ENCODE measurements around the gene FKBP11. TPM values are rescaled to one million over a fixed set of nuclear protein-coding genes. Genes with fewer than 3 reads are reported as not detected.
A peak's percentile ranks its signal among the peaks of the same experiment; 100 is the strongest.

The FKBP11 gene
- total RNA-seq = 10 to 100 TPM; 82.3 to 85.9 TPM
- 55.3 TPM for polyA plus RNA-seq (2013, experiment 1 of 2)
- 64.0 TPM for polyA plus RNA-seq (2013, experiment 2 of 2)
- 12.4 to 56.6 (median 31.2) reads per million in 172 experiments for total RNA-seq

DNA sequence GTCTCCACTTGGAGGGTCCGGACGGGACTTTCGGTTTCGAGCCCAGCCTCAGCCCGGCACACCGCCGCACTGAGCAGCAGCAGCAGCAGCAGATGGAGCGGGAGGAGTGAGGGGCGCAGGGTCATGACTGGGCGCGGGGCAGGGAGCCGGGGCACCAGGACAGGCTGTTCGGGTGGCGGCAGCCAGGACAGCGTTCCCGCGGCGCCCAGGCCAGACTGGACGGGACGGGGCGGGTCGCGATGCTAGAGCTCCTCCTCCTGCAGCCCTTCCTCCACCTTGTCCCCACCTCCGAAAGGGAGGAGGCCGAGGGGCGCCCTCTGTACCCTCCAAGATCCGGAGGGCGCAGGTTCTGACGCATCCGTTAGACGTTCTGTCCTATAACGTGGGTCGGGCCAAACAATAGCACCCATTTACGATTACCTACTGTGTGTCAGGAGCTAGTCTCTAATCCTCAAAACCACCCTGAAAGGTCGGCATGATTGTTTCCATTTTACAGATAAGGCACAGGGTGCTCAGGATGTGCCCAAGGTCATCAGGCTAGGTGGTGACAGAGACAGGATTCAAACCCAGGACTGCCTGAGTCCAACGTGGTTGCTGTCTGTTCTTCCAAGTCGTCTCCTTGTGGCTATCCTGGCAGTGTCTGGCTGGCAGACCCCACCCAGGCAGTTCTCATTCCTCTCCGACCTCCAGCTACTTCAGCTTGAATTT is at the start of gene FKBP11:
TSS of gene FKBP11 (minus strand) at position 189 of the 708 bp plus-strand sequence. CDS start at position 125, 64 bp downstream.
- Mint-ChIP-seq H3K4me3 (peak within 1 kb of the TSS; percentile 99), H3K36me3 (ENCODE audit: low read depth) (peaks cover 59% of the 10 kb centered on the region), H3K27me3 (no peaks in the 10 kb centered on the region), H3K9me3 (no peaks in the 10 kb centered on the region), H3K27ac (peak within 1 kb of the TSS; percentile 86), H3K4me1 (ENCODE audit: low read depth) (peaks cover 66% of the 10 kb centered on the region)
- Histone ChIP-seq H3K4me1 (ENCODE audit: insufficient read depth, low read length) (peaks cover 47% of the 10 kb centered on the region), H3K27me3 (ENCODE audit: control insufficient read depth in 1 of 2, insufficient read depth in 2 of 2, low read length in 2 of 2) (no peaks in the 10 kb centered on the region), H3K36me3 (ENCODE audit: insufficient read depth, low read length) (peaks cover 38% of the 10 kb centered on the region), H3K27ac (ENCODE audit: low read depth in 1 of 2, low read length in 2 of 2) (peak within 1 kb of the TSS; percentile 87 to 91), H3K4me3 (ENCODE audit: low read length) (peak within 1 kb of the TSS; percentile 100), H3K9me3 (ENCODE audit: control insufficient read depth in 1 of 2, insufficient read depth in 1 of 2, low read length in 2 of 2) (no peaks in the 10 kb centered on the region)
- DNase-seq = peak; percentile 49 to 91 (median 70)
- peak; percentile 77 for ATAC-seq (ENCODE audit: poor library complexity)
- intact Hi-C loops (cut with DNase I, micrococcal nuclease) = loop anchor here in 1 of 2 experiments (2.0 kb wide), 2 partner anchors 21 to 53 kb away; partner anchors contain the start of gene WNT1
- ChIA-PET CTCF (interaction anchor here (0.8 to 3.5 kb wide), 17 partner anchors 8 to 147 kb away, joined by 3 to 35 read pairs (median 5); partner anchors contain the start of genes ARF3, DDX23 and WNT1), POLR2A (interaction anchor here (0.7 to 3.8 kb wide), 19 partner anchors 8 to 263 kb away, joined by 3 to 31 read pairs (median 7); partner anchors contain the start of genes ARF3, DDX23, DHH and RND1)
- TF ChIP-seq, protein P1, sequence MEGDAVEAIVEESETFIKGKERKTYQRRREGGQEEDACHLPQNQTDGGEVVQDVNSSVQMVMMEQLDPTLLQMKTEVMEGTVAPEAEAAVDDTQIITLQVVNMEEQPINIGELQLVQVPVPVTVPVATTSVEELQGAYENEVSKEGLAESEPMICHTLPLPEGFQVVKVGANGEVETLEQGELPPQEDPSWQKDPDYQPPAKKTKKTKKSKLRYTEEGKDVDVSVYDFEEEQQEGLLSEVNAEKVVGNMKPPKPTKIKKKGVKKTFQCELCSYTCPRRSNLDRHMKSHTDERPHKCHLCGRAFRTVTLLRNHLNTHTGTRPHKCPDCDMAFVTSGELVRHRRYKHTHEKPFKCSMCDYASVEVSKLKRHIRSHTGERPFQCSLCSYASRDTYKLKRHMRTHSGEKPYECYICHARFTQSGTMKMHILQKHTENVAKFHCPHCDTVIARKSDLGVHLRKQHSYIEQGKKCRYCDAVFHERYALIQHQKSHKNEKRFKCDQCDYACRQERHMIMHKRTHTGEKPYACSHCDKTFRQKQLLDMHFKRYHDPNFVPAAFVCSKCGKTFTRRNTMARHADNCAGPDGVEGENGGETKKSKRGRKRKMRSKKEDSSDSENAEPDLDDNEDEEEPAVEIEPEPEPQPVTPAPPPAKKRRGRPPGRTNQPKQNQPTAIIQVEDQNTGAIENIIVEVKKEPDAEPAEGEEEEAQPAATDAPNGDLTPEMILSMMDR (IDR thresholded peaks at IDR 0.05) = no peak

GRCh38 chr12:48973941-48974673 is 48.8 kb upstream of the FKBP11 start:
- ATAC-seq (ENCODE audit: poor library complexity) (no peak), DNase-seq (peak in 6 of 14 experiments; percentile 32 to 63 (median 54))
- no peak overlapping the region for H3K4me3 ChIP-seq (ENCODE audit: low read length)
- Mint-ChIP-seq H3K27ac (no peak overlapping the region), H3K9me3 (no peaks in the 10 kb centered on the region), H3K4me1 (ENCODE audit: low read depth) (peaks cover 40% of the 10 kb centered on the region), H3K27me3 (peaks cover 81% of the 10 kb centered on the region), H3K36me3 (ENCODE audit: low read depth) (no peaks in the 10 kb centered on the region), H3K4me3 (no peak overlapping the region)
- ChIA-PET CTCF (interaction anchor here (0.7 to 6.6 kb wide), 4 partner anchors 14 to 65 kb away, joined by 3 to 62 read pairs (median 4); no protein-coding TSS in a partner anchor), POLR2A (no interaction called here)
- H3K9me3 ChIP-seq (ENCODE audit: control insufficient read depth in 1 of 2, insufficient read depth in 1 of 2, low read length in 2 of 2) = peaks cover 0 to 11% of the 10 kb centered on the region in 2 experiments
- no peaks in the 10 kb centered on the region for H3K36me3 ChIP-seq (ENCODE audit: insufficient read depth, low read length)
- TF ChIP-seq, protein P1 (IDR thresholded peaks at IDR 0.05) = peak; percentile 69
- H3K4me1 ChIP-seq (ENCODE audit: insufficient read depth, low read length) = peaks cover 67% of the 10 kb centered on the region
- intact Hi-C loops (cut with DNase I, micrococcal nuclease) = no loop called here
- H3K27me3 ChIP-seq (ENCODE audit: control insufficient read depth in 1 of 2, insufficient read depth in 2 of 2, low read length in 2 of 2) = peaks cover 55 to 66% of the 10 kb centered on the region in 2 experiments
- H3K27ac ChIP-seq (ENCODE audit: low read depth in 1 of 2, low read length in 2 of 2) = no peak overlapping the region

DNA sequence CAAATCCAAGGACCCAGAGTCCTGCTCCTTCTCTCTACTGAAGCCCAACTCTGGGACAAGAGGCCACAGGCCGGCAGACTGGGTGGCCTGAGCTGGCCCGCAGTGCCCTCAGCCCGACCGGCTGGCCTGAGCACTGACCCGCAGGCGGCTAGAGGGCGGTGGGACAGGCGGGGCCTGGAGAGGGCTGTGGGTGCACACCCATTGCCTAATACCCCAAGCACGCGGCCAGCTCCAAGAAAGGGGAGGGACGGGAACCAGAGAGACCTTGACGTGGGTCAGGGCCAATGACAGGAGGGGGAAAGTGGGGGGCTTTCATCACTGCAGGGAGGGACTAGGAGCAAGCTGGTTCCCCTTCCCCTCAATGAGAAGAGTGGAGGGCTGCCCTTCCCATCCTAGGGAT is 48.2 kb upstream of the FKBP11 start:
- TF ChIP-seq, protein P1 (IDR thresholded peaks at IDR 0.05) = no peak
- Mint-ChIP-seq H3K4me3 (no peak overlapping the region), H3K4me1 (ENCODE audit: low read depth) (peaks cover 37% of the 10 kb centered on the region), H3K36me3 (ENCODE audit: low read depth) (no peaks in the 10 kb centered on the region), H3K9me3 (no peaks in the 10 kb centered on the region), H3K27ac (no peak overlapping the region), H3K27me3 (peaks cover 76% of the 10 kb centered on the region)
- Histone ChIP-seq H3K4me1 (ENCODE audit: insufficient read depth, low read length) (peaks cover 64% of the 10 kb centered on the region), H3K27ac (ENCODE audit: low read depth in 1 of 2, low read length in 2 of 2) (no peak overlapping the region), H3K9me3 (ENCODE audit: control insufficient read depth in 1 of 2, insufficient read depth in 1 of 2, low read length in 2 of 2) (peaks cover 0 to 11% of the 10 kb centered on the region in 2 experiments), H3K27me3 (ENCODE audit: control insufficient read depth in 1 of 2, insufficient read depth in 2 of 2, low read length in 2 of 2) (peaks cover 49 to 61% of the 10 kb centered on the region in 2 experiments), H3K36me3 (ENCODE audit: insufficient read depth, low read length) (no peaks in the 10 kb centered on the region), H3K4me3 (ENCODE audit: low read length) (no peak overlapping the region)
- peak in 1 of 14 experiments; percentile 27 for DNase-seq
- ATAC-seq (ENCODE audit: poor library complexity) = no peak
- ChIA-PET CTCF (interaction anchor here (0.6 to 1.3 kb wide), 4 partner anchors 15 to 1553 kb away, joined by 3 to 5 read pairs (median 4); no protein-coding TSS in a partner anchor), POLR2A (no interaction called here)
- intact Hi-C loops (cut with DNase I, micrococcal nuclease) = no loop called here

Data from CD4-positive, alpha-beta T cell (primary cell).